HuH-7.5 (cell line): ENCODE measurements around the gene ATP2C2.
A peak's percentile ranks its signal among the peaks of the same experiment; 100 is the strongest.

Experiments
- DNase-seq: peaks from one replicate; pipeline ENCODE4 v3.0.0; 2011; ENCODE audit warnings: low spot score

Gene ATP2C2

DNA sequence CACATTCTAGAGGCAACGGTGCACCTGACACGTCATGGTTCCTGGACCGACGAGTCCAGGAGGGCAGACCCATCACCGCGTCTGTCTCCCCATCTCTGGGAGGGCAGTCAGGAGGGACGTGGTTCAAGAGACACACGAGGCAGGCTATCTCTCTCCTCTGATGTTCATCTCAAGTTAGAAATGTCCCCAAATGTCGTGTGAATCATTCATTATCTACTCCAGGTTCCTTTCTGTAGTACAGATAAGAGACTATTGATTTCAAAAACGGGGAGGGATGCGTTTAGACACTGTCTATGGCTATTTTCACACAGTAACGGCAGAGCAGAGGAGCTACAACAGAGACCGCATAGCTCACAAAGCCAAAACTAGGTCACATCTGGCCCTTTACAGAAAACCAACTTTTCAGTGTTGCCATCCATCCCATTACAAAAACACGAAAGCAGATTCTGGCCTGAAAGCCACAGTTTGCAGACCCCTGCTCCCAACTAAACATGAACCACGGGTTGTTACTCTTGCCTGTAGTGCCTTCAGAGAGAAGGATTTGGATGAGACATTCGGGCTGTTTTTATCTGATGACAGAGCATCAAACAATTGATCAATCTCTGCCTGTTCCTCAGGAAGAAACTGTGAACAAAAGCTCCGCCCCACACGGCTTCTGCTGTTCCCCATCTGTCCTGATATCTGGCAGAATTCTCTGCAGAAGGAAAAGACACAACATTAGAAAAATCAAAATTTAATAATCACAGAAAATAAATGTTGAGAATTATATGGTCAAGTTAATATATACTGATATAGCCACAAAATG lies 129.3 kb downstream of the ATP2C2 start:
- no peak for DNase-seq

DNA sequence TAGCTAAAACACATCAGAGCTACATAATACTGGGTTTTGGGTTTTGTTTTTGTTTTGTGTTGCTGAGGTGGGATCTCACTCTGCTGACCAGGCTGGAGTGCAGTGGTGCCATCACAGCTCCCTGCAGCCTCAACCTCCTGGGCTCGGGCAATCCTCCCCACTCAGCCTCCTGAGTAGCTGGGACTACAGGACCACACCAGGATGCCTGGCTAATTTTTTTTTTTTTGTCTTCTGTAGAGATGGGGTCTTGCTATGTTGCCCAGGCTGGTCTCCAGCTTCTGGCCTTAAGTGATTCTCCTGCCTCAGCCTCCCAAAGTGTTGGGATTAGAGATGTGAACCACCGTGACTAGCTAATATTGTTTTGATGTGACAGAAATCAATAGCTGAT lies 129.9 kb downstream of the ATP2C2 start:
- no peak for DNase-seq

DNA sequence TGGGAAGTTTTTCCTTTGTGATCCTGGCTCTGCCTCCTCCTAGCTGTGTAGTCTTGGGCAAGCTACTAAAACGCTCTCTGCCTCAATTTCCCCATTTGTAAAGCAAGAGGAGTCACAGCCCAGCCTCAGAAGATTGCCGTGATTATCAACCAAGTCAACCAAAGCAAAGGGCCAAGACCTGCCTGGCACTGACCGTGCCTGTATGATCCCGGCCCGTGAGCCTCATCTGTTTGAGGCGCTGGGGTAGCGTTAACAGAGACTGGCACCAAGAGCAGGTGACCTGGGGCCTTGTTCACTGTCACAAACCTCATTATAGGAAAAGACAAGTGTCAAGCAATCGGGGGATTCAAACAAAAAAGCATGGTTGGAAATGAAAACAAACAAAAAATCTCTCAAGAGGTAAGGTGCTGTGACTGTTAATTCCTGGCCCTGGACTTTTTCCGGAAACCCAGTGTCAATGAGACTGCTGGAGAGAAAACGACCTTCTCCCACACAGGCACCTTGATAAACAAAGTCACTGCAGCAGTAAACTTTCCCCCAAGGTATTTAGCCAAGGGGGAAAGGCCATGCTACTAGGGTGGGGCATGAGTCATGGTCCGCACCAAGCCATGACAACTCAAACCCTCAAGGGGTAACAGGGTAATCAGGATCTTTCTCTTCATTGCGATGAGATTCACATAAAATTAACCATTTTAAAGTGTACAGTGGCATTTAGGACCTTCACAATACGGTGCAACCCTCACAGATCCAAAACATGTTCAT lies 130.7 kb downstream of the ATP2C2 start:
- DNase-seq: no peak

GRCh38 chr16:84499638-84500037 lies 131.3 kb downstream of the ATP2C2 start:
- no peak for DNase-seq

DNA sequence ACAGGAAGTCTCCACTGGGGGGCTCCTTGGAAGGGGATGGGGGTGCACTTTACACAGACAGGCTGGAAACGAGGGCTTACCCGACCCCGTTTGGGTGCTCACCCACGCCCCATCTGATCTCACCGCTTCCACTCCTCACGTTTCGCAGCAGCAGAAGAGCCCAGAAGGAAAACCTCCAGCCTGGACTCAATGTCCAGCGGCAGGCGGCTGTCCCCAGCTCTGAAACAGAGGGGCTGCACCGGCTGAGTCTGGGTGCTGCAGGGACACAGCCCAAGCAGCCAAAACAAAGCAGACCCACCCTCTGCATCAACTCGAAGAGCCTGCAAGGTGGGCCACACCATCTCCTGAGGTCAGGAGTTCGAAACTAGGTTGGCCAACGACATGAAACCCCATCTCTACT lies 132.2 kb downstream of the ATP2C2 start:
- no peak for DNase-seq

GRCh38 chr16:84501077-84501735 lies 132.9 kb downstream of the ATP2C2 start:
- DNase-seq: no peak

DNA sequence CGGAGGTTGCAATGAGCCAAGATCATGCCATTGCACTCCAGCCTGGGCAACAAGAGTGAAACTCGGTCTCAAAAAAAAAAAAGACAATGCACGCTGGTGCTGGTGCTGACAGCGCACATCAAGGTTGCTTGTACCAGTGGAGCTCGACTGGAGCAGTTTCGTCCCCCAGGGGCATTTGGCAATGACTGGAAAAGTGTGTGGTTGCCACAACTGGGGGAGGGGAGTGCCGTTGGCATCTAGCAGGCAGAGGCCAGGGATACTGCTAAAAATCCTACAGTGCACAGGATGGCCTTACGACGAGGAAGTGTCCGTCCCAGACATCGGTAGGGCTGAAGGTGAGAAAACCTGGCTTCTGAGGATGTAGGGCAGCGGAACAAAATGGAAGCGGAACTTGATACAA lies 133.7 kb downstream of the ATP2C2 start:
- no peak for DNase-seq

DNA sequence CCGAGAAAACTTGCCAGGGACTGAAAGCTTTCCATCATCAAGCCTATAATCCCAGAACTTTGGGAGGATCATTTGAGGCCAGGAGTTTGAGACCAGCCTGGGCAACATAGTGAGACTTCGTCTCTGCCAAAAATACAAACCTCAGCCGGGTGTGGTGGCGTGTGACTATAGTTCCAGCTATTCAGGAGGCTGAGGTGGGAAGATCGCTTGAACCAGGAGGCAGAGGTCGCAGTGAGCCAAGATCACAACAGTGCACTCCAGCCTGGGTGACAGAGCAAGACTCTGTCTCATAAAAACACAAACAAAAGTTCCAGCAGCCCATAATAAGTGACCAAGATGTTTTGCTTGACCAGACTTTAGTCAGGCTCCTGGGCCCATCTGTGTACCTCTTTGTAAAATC lies 134.2 kb downstream of the ATP2C2 start:
- no peak for DNase-seq

- no peak for DNase-seq
These were observed 135.5 kb downstream of the ATP2C2 start for GRCh38 chr16:84503751-84504395.

DNA sequence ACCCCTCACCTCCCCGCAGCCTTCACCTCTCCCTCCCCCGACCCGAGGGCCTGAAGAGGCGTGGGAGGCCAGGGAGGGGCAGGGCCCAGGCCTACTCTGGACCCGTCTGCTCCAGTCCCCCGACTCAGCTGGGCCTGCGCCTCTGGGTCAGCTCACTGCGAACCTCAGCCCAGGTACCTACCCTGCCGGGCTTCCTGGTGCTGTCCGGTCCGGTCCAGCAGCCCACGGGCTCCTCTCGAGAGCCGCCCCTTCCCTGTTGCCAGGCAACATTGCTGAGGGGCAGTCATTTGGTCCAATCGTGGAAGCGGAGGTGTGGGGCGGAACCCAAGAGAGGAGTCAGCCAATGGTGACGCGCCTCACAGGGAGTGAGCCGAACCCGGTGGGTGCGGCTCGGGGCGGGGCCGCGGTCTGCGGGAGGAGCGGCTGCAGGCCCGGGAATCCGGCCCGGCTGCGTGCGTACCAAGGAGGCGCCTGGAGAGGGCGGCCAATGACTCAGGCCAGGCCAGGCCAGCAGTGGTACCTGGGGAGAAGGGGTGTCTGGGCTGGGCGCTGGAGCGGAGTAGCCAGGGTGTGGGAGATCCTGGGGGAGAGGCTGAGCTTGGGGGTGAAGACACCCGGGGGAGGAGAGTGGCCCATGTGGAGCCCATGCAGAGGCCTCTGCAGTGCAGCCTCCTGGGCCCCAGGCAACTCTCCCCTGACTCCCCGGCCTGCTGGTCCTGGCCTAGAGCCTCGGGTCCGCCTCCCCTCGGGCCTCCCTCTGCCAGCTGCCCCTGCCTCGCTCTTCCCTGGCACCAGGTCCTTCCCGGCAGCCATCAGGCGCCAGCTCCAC lies 136.3 kb downstream of the ATP2C2 start, which contains the start of gene MEAK7:
Gene MEAK7 (minus strand): TSS at position 240 of the 829 bp plus-strand sequence. CDS start 6,573 bp downstream, outside the sequence.
- DNase-seq: peak; percentile 97

- no peak for DNase-seq
These were observed 137.2 kb downstream of the ATP2C2 start for GRCh38 chr16:84505249-84506187.

GRCh38 chr16:84507011-84507982 lies 139.0 kb downstream of the ATP2C2 start:
- no peak for DNase-seq

DNA sequence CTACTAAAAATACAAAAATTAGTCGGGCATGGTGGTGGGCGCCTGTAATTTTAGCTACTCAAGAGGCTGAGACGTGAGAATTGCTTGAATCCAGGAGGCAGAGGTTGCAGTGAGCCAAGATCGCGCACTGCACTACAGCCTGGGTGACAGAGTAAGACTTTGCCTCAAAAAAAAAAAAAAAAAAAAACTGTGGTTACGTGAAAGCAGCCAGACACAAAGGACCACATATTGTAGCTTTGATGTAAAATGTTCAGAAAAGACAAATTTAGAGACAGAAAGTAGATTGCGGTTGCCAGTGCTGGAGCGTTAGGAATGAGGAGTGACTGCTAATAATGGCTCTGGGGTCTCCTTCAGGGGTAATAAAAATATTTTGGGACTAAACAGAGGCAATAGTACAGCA lies 140.2 kb downstream of the ATP2C2 start:
- no peak for DNase-seq

GRCh38 chr16:84509032-84509950 lies 141.0 kb downstream of the ATP2C2 start:
- no peak for DNase-seq

DNA sequence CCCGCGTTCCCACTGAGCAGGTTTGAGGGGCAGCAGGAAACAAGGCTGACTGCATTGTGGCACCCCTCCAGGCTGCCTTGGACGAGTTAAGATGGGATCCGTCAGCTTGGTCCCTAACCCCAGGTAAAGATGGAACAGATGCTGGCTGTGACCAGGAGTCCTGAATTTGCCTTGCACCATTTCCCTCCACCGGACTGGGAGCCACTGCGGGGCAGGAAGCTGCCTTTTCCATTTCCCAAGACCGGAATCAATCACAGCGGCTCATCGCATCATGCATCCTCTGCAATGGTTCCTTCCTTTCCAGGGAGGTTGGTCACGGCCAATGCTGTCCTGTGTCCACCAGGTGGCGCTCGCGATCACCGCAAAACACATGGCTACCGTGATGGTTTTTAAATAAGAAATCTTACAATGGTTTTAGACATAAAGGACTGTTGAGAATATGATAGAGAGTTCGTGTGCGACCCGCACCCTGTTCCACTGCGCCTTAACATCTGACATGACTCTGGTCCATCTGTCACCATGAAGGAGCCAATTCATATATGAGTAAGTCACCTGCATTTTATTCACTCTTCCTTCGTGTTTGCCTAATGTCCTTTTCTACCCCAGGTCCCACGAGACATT lies 143.0 kb downstream of the ATP2C2 start:
- peak; percentile 79 for DNase-seq

DNA sequence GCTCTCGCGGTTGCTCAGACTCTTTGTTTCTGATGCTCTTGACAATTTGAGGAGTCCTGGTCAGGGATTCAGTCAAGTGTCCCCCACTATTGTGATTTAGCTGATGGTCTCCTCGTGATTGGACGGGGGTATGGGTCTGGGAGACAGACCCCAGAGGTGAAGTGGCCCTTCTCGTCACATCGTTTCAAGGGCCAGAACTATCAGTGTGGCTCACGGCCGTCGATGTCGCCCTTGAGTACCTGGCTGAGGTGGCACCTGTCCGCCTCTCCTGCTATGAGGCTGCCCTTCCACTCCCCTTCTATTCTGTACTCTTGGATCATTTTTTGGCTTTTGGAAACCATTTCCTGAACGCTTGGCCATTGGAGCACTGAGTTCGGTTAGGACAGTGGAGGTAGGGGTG lies 143.5 kb downstream of the ATP2C2 start:
- no peak for DNase-seq

GRCh38 chr16:84513123-84513522 lies 144.8 kb downstream of the ATP2C2 start:
- no peak for DNase-seq
